ENCODE data around the gene U2SURP. TPM values are rescaled to one million over a fixed set of nuclear protein-coding genes. Genes with fewer than 3 reads are reported as not detected.
A peak's percentile ranks its signal among the peaks of the same experiment; 100 is the strongest.

Gene U2SURP
- 10 to 100 TPM; 19.1 to 34.5 (median 26.9) TPM for total RNA-seq
- long read RNA-seq, transcript U2SURP-215 (6 exons, 588 nt) = major isoform, 5 of 10 reads
- long read RNA-seq, partial matches to known transcripts = 5 of 10 reads
- long read RNA-seq, other reads (novel, unspliced or antisense) = 0 of 10 reads

- Histone ChIP-seq H3K27me3 (no peaks in the 10 kb centered on the region), H3K4me3 (peak within 1 kb of the TSS; percentile 69 to 83 (median 75)), H3K4me1 (peaks cover 0 to 33% (median 0%) of the 10 kb centered on the region in 4 donors), H3K9me3 (no peaks in the 10 kb centered on the region), H3K36me3 (no peaks in the 10 kb centered on the region), H3K27ac (peak within 1 kb of the TSS; percentile 75 to 92 (median 85))
- ATAC-seq (peak; percentile 95 to 98 (median 97)), DNase-seq (peak; percentile 97 to 98 (median 98))
- intact Hi-C loops (cut with DNase I) = no loop called here
- 2% methylated on average over 11 of the region's 55 CpGs for WGBS (ENCODE audit: insufficient coverage, low coverage, low lambda C conversion rate, missing lambda C conversion rate)
- TF ChIP-seq POLR2A (IDR thresholded peaks at IDR 0.05) (peak; percentile 89), CTCF (IDR thresholded peaks at IDR 0.05) (no peak)
These were observed at the start of gene U2SURP for GRCh38 chr3:143001369-143002082. Gene U2SURP (plus strand): TSS chr3:143001570. CDS start chr3:143001629, 59 bp downstream.

GRCh38 chr3:142951794-142952193 is 49.6 kb upstream of the U2SURP start:
- Histone ChIP-seq H3K27ac (no peak overlapping the region), H3K27me3 (no peaks in the 10 kb centered on the region), H3K4me1 (peaks cover 0 to 9% (median 0%) of the 10 kb centered on the region in 4 donors), H3K36me3 (no peaks in the 10 kb centered on the region), H3K4me3 (no peak overlapping the region), H3K9me3 (no peaks in the 10 kb centered on the region)
- DNase-seq = no peak
- no peak for ATAC-seq
- intact Hi-C loops (cut with DNase I) = no loop called here
- WGBS (ENCODE audit: insufficient coverage, low coverage, low lambda C conversion rate, missing lambda C conversion rate) = 78% methylated on average over 2 of the region's 2 CpGs
- TF ChIP-seq CTCF (IDR thresholded peaks at IDR 0.05) (no peak), POLR2A (IDR thresholded peaks at IDR 0.05) (no peak)

- Histone ChIP-seq H3K36me3 (no peaks in the 10 kb centered on the region), H3K4me3 (no peak overlapping the region), H3K4me1 (peaks cover 0 to 9% (median 0%) of the 10 kb centered on the region in 4 donors), H3K9me3 (no peaks in the 10 kb centered on the region), H3K27ac (no peak overlapping the region), H3K27me3 (no peaks in the 10 kb centered on the region)
- WGBS (ENCODE audit: insufficient coverage, low coverage, low lambda C conversion rate, missing lambda C conversion rate) = 62% methylated on average over 7 of the region's 8 CpGs
- intact Hi-C loops (cut with DNase I) = no loop called here
- TF ChIP-seq POLR2A (IDR thresholded peaks at IDR 0.05) = no peak
- TF ChIP-seq CTCF (IDR thresholded peaks at IDR 0.05) = no peak
- peak; percentile 70 to 83 (median 80) for ATAC-seq
- no peak for DNase-seq
These were observed 48.8 kb upstream of the U2SURP start for GRCh38 chr3:142952272-142953193.

- H3K4me3 ChIP-seq = no peak overlapping the region
- no peak overlapping the region for H3K27ac ChIP-seq
- peaks cover 0 to 9% (median 0%) of the 10 kb centered on the region in 4 donors for H3K4me1 ChIP-seq
- H3K27me3 ChIP-seq = no peaks in the 10 kb centered on the region
- DNase-seq (no peak), ATAC-seq (peak; percentile 8 to 39 (median 26))
- no peaks in the 10 kb centered on the region for H3K36me3 ChIP-seq
- no peak for TF ChIP-seq POLR2A (IDR thresholded peaks at IDR 0.05)
- intact Hi-C loops (cut with DNase I) = no loop called here
- 60% methylated on average over 1 of the region's 3 CpGs for WGBS (ENCODE audit: insufficient coverage, low coverage, low lambda C conversion rate, missing lambda C conversion rate)
- H3K9me3 ChIP-seq = no peaks in the 10 kb centered on the region
These were observed 47.9 kb upstream of the U2SURP start for GRCh38 chr3:142953443-142953842.

All from right lobe of liver (tissue), 6 donors.